ENCODE data around the gene FOXA2.

- TF ChIP-seq POLR2AphosphoS5 (IDR thresholded peaks at IDR 0.05; ENCODE audit: low read depth, low read length) (no peak), POLR2A (IDR thresholded peaks at IDR 0.05; ENCODE audit: low read depth, low read length) (no peak), PAX5 (IDR thresholded peaks at IDR 0.05; ENCODE audit: insufficient read depth, low read length, severe bottlenecking) (no peak), POU2F2 (IDR thresholded peaks at IDR 0.05; ENCODE audit: low read depth, low read length) (no peak), TAF1 (IDR thresholded peaks at IDR 0.05; ENCODE audit: low read depth, low read length) (no peak), SPI1 (IDR thresholded peaks at IDR 0.05; ENCODE audit: low read depth, low read length) (no peak)
Measured at GRCh38 chr20:22601361-22602141, 17.2 kb upstream of the FOXA2 start.

Measured in GM12891 (cell line).